Measurements from ENCODE around the gene PGRMC2. TPM values are rescaled to one million over a fixed set of nuclear protein-coding genes. Genes with fewer than 3 reads are reported as not detected.

Gene PGRMC2
- total RNA-seq, 1 donor from 2014 or later = 28.1 TPM

GRCh38 chr4:128301979-128302378, 14.4 kb upstream of the PGRMC2 start:
- DNase-seq (ENCODE audit: low spot score in 2 of 2) (no peak), FAIRE-seq (no peak)

- no peak for DNase-seq (ENCODE audit: low spot score in 2 of 2)
- FAIRE-seq = no peak
Observed at GRCh38 chr4:128299848-128300247, 12.2 kb upstream of the PGRMC2 start.

GRCh38 chr4:128298852-128299251, 11.2 kb upstream of the PGRMC2 start:
- DNase-seq (ENCODE audit: low spot score in 2 of 2) (no peak), FAIRE-seq (no peak)

- FAIRE-seq (no peak), DNase-seq (ENCODE audit: low spot score in 2 of 2) (no peak)
Observed at GRCh38 chr4:128298146-128298758, 10.6 kb upstream of the PGRMC2 start.

GRCh38 chr4:128295255-128295654, 7.6 kb upstream of the PGRMC2 start:
- DNase-seq (ENCODE audit: low spot score in 2 of 2) (no peak), FAIRE-seq (no peak)

- FAIRE-seq = no peak
- DNase-seq (ENCODE audit: low spot score in 2 of 2) = no peak
Observed at GRCh38 chr4:128294464-128294863, 6.9 kb upstream of the PGRMC2 start.

GRCh38 chr4:128292349-128292748, 4.7 kb upstream of the PGRMC2 start:
- DNase-seq (ENCODE audit: low spot score in 2 of 2) (no peak), FAIRE-seq (no peak)

GRCh38 chr4:128291096-128291495, 3.5 kb upstream of the PGRMC2 start:
- FAIRE-seq = no peak
- DNase-seq (ENCODE audit: low spot score in 2 of 2) = no peak

GRCh38 chr4:128290526-128290925, 2.9 kb upstream of the PGRMC2 start:
- no peak for FAIRE-seq
- no peak for DNase-seq (ENCODE audit: low spot score in 2 of 2)

GRCh38 chr4:128289523-128290158, 2.0 kb upstream of the PGRMC2 start:
- DNase-seq (ENCODE audit: low spot score in 2 of 2) (no peak), FAIRE-seq (no peak)

GRCh38 chr4:128288689-128289106, 1.1 kb upstream of the PGRMC2 start:
- FAIRE-seq (no peak), DNase-seq (ENCODE audit: low spot score in 2 of 2) (no peak)

- peak; percentile 94 to 97 for DNase-seq (ENCODE audit: low spot score in 2 of 2)
- FAIRE-seq = no peak
Observed at GRCh38 chr4:128287871-128288688, 467 bp upstream of the PGRMC2 start.

GRCh38 chr4:128286474-128287058, 1.0 kb downstream of the PGRMC2 start:
- no peak for DNase-seq (ENCODE audit: low spot score in 2 of 2)
- no peak for FAIRE-seq

- no peak for FAIRE-seq
- no peak for DNase-seq (ENCODE audit: low spot score in 2 of 2)
Observed at GRCh38 chr4:128285085-128285997, 2.3 kb downstream of the PGRMC2 start.

GRCh38 chr4:128284317-128284716, 3.3 kb downstream of the PGRMC2 start:
- DNase-seq (ENCODE audit: low spot score in 2 of 2) (no peak), FAIRE-seq (no peak)

- DNase-seq (ENCODE audit: low spot score in 2 of 2) = no peak
- no peak for FAIRE-seq
Observed at GRCh38 chr4:128283071-128283470, 4.5 kb downstream of the PGRMC2 start.

GRCh38 chr4:128282516-128282915, 5.1 kb downstream of the PGRMC2 start:
- DNase-seq (ENCODE audit: low spot score in 2 of 2) (no peak), FAIRE-seq (no peak)

- FAIRE-seq = no peak
- no peak for DNase-seq (ENCODE audit: low spot score in 2 of 2)
Observed at GRCh38 chr4:128281354-128281753, 6.3 kb downstream of the PGRMC2 start.

GRCh38 chr4:128279624-128280225, 7.9 kb downstream of the PGRMC2 start:
- DNase-seq (ENCODE audit: low spot score in 2 of 2) (no peak), FAIRE-seq (no peak)

- FAIRE-seq (no peak), DNase-seq (ENCODE audit: low spot score in 2 of 2) (no peak)
Observed at GRCh38 chr4:128277856-128278255, 9.8 kb downstream of the PGRMC2 start.
